CD4-positive, CD25-positive, alpha-beta regulatory T cell (primary cell): ENCODE measurements around the gene VSTM2L. TPM values are rescaled to one million over a fixed set of nuclear protein-coding genes. Genes with fewer than 3 reads are reported as not detected.

Experiments used
- ATAC-seq, 2 donors: fragments of 150-1000 bp; cut with Tn5 transposase; one replicate each; pipeline ENCODE4 v1.10.0; 2021; ENCODE audit warnings: low read depth in 2 of 2, moderate number of reproducible peaks in 2 of 2, moderate library complexity in 1 of 2
- DNase-seq, 3 donors: peaks; one replicate each; pipeline versions ENCODE4 v3.0.0 to v3.0.0-alpha.2; 2012 to 2022; ENCODE audit warnings: mixed read lengths in 1 of 3
- H3K27ac ChIP-seq: one replicate; pipeline ENCODE4 v1.7.0; 2013; ENCODE audit warnings: mild to moderate bottlenecking, low read length; ENCODE audit not compliant: insufficient read depth, poor library complexity, severe bottlenecking
- H3K27me3 ChIP-seq: one replicate; pipeline ENCODE4 v1.7.0; 2013; ENCODE audit warnings: low read length; ENCODE audit not compliant: control insufficient read depth, insufficient read depth
- H3K36me3 ChIP-seq: one replicate; pipeline ENCODE4 v1.7.0; 2013; ENCODE audit warnings: mild to moderate bottlenecking, low read length, moderate library complexity; ENCODE audit not compliant: control insufficient read depth, insufficient read depth
- H3K4me1 ChIP-seq: 2 replicates; pipeline ENCODE4 v1.7.0; 2013; ENCODE audit warnings: mild to moderate bottlenecking, low read length; ENCODE audit not compliant: insufficient read depth, control insufficient read depth, poor library complexity, severe bottlenecking
- H3K4me3 ChIP-seq: one replicate; pipeline ENCODE4 v1.7.0; 2013; ENCODE audit warnings: low read depth, mild to moderate bottlenecking, low read length, moderate library complexity
- H3K9me3 ChIP-seq, 2 experiments: 1 replicate in 1 of 2; 2 replicates in 1 of 2; pipeline ENCODE4 v1.7.0; 2013; ENCODE audit warnings: low read length in 2 of 2, mild to moderate bottlenecking in 1 of 2, moderate library complexity in 1 of 2; ENCODE audit not compliant: control insufficient read depth in 2 of 2
- H3K27ac Mint-ChIP-seq, 3 donors: one replicate each; pipeline ENCODE4 v1.8.0; 2020 to 2022; ENCODE audit warnings: mild to moderate bottlenecking in 3 of 3, mixed read lengths in 3 of 3, moderate library complexity in 2 of 3
- H3K27me3 Mint-ChIP-seq: one replicate; pipeline ENCODE4 v1.8.0; 2022; ENCODE audit warnings: mild to moderate bottlenecking, mixed read lengths
- H3K36me3 Mint-ChIP-seq: one replicate; pipeline ENCODE4 v1.8.0; 2020; ENCODE audit warnings: mixed read lengths
- H3K4me1 Mint-ChIP-seq, 4 donors: one replicate each; pipeline ENCODE4 v1.8.0; 2020 to 2022; ENCODE audit warnings: mixed read lengths in 4 of 4, mild to moderate bottlenecking in 1 of 4
- H3K4me3 Mint-ChIP-seq, 4 donors: one replicate each; pipeline ENCODE4 v1.8.0; 2020 to 2022; ENCODE audit warnings: mild to moderate bottlenecking in 4 of 4, mixed read lengths in 4 of 4, moderate library complexity in 3 of 4
- H3K9me3 Mint-ChIP-seq, 7 donors: one replicate each; pipeline ENCODE4 v1.8.0; 2020 to 2022; ENCODE audit warnings: mixed read lengths in 7 of 7, mild to moderate bottlenecking in 3 of 7, moderate library complexity in 2 of 7
- polyA plus RNA-seq, 4 donors: library from polyadenylated mRNA; unstranded; fragments of 300-500 nt; fragmentation: Illumina TruSeq; gene quantifications; one replicate each; pipeline ENCODE4 v1.2.3, GENCODE V29; 2021
- total RNA-seq: library from RNA; stranded (reverse); gene quantifications from one replicate; pipeline ENCODE4 v1.2.3, GENCODE V29; 2022

Gene VSTM2L
- total and polyA plus RNA-seq, 5 donors from 2014 or later, result not detected

DNA sequence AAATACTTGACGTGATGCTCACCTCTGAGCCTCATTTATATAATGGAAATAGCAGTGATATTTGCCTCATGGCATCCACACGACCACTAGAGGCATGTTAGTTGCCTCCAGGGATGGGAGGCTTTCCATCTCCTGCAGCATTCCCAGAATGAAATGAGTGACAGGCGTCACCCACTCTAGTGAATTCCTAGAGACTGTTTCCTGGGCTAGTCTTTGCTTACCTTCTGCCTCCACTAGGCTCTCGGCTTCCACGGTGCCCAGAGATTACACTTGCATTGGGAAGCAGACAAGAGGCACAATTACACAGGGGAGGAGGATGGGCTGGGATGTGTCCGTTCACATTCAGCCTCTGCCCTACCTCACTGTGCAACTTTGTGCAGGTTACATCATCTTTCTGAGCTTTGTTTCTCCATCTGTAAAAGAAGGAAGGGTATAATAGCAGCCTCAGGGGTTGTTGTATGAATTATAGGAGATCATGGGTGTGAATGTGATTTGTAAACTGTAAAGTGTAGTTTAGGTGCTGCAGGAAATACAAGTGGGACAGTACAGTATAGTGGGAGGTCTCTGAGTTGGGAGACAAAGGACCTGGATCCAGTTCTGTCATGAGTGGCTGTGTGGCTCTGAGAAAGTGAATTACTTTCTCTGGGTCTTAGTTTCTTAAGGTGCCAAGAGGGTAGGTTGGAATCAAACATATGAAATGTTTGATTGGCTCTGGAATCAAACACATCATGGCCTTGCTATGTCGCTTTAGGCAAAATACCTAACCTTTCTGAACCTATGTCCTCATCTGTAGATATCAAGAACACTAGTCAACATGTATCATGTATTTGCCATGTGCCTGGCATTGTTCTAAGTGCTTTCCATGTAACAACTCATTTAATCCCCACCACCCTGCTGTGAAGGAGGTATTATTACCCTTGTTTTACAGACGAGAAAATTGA, 3.6 kb upstream of the VSTM2L start:
- peaks cover 5% of the 10 kb centered on the region for H3K27me3 ChIP-seq
- H3K27ac ChIP-seq, result no peak overlapping the region
- H3K27me3 Mint-ChIP-seq, result peaks cover 56% of the 10 kb centered on the region
- no peak overlapping the region for H3K4me3 ChIP-seq
- no peaks in the 10 kb centered on the region for H3K4me1 ChIP-seq
- H3K4me3 Mint-ChIP-seq, result peak overlapping the region in 1 of 4 donors; percentile 80
- no peak for DNase-seq
- H3K36me3 Mint-ChIP-seq, result no peaks in the 10 kb centered on the region
- H3K9me3 Mint-ChIP-seq, result peaks cover 0 to 7% (median 0%) of the 10 kb centered on the region in 7 donors
- ATAC-seq, result no peak
- H3K36me3 ChIP-seq, result no peaks in the 10 kb centered on the region
- no peaks in the 10 kb centered on the region for H3K9me3 ChIP-seq
- peaks cover 0 to 20% (median 2%) of the 10 kb centered on the region in 4 donors for H3K4me1 Mint-ChIP-seq
- no peak overlapping the region for H3K27ac Mint-ChIP-seq

DNA sequence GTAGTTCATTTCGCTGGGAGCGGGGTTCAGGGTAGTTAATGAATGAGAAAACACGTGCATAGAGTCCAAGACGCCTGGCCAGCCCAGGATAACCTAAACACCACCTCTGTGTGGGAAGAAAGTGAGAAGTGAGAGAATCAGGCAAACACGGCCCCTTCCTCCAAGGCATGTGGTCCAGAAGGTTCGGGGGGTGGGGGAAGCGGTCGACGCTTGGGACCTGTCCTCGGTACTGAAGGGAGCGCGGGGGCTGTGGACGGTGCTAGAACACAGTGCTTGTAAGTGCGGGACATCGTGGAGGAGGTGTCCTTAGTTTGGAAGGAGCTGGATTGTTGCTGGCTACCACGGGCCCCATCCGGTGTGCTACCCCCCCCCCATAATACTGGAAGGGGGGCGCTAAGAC, 1.7 kb upstream of the VSTM2L start:
- no peaks in the 10 kb centered on the region for H3K36me3 ChIP-seq
- H3K27me3 ChIP-seq, result peaks cover 7% of the 10 kb centered on the region
- H3K27ac ChIP-seq, result no peak overlapping the region
- Mint-ChIP-seq H3K9me3 (peaks cover 0 to 7% (median 0%) of the 10 kb centered on the region in 7 donors), H3K4me3 (no peak overlapping the region), H3K27me3 (peaks cover 63% of the 10 kb centered on the region), H3K27ac (no peak overlapping the region), H3K36me3 (no peaks in the 10 kb centered on the region), H3K4me1 (peaks cover 0 to 20% (median 2%) of the 10 kb centered on the region in 4 donors)
- H3K4me3 ChIP-seq, result no peak overlapping the region
- H3K9me3 ChIP-seq, result no peaks in the 10 kb centered on the region
- H3K4me1 ChIP-seq, result no peaks in the 10 kb centered on the region
- no peak for DNase-seq
- no peak for ATAC-seq

DNA sequence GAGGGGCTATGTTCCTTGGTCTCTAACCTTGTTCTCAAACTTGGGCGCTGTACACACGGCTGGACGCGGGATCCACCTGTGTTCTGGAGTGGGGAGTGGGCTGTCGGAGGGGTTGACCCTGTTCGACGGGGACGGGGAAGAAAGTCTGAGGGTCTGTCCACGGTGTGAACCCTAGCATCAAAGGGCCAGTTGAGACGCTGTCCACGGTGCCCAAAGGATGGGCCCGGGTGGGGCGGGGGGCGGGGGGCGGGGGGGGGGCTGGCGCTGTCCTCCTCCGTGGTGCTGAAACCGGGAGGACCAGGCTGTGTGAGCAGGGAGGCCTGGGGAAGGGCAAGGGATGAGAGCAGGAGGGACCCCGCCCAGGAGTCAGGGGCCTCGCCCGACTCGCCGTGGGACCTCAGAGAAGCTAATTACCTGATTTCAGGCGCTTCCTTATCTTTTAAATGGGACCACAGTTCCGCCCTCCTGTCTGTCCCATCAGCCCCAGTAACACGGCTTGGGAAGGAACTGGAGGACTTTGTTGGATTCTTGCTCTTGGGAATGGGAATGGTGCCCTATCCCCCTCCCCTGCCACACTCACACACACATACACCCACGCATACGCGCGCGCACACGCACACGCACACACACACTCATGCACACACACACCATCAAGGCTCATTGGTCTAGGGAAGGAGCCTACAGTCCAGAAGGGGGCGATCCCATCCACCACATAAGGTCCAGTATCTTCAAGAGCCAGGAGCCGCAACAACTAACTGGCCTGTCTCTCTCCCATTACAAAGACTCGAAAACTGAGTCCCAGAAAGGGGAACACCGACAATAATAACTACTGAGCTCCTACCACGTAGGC, 1.0 kb upstream of the VSTM2L start:
- H3K36me3 Mint-ChIP-seq, result no peaks in the 10 kb centered on the region
- H3K27me3 Mint-ChIP-seq, result peaks cover 70% of the 10 kb centered on the region
- no peaks in the 10 kb centered on the region for H3K36me3 ChIP-seq
- H3K4me1 Mint-ChIP-seq, result peaks cover 0 to 20% (median 2%) of the 10 kb centered on the region in 4 donors
- H3K27me3 ChIP-seq, result peaks cover 9% of the 10 kb centered on the region
- H3K4me1 ChIP-seq, result no peaks in the 10 kb centered on the region
- no peak for ATAC-seq
- H3K4me3 ChIP-seq, result no peak overlapping the region
- no peak overlapping the region for H3K27ac Mint-ChIP-seq
- no peaks in the 10 kb centered on the region for H3K9me3 ChIP-seq
- no peak overlapping the region for H3K27ac ChIP-seq
- H3K4me3 Mint-ChIP-seq, result peak overlapping the region in 2 of 4 donors; percentile 46 to 68
- DNase-seq, result peak in 1 of 3 donors; percentile 55
- peaks cover 0 to 7% (median 0%) of the 10 kb centered on the region in 7 donors for H3K9me3 Mint-ChIP-seq

DNA sequence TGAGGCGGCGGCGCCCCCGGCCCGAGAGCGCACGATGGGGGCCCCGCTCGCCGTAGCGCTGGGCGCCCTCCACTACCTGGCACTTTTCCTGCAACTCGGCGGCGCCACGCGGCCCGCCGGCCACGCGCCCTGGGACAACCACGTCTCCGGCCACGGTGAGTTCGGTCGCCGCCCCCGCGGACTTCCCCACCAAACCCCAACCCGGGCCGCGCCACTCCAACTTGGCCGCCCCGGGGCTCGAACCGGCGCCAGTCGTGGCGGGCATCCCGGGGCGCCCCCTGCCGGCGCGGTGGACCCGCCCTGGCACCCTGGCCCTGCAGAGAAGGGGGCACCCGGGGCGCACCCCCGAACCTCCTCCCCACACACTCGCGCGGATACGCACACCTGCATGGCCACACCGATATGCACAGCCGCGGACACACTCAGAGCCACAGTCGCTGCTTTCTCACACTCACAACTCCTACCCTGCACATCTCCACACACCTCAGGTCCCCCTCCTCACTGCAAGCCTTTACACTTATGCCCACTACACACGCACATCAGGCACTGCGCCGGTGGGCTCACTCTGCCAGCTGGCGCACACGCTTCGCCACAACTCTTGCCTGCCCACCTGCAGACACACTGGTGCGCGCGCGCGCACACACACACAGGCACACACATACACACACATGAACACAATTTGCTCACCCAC, 535 bp downstream of the VSTM2L start:
- H3K4me1 ChIP-seq, result no peaks in the 10 kb centered on the region
- Mint-ChIP-seq H3K36me3 (no peaks in the 10 kb centered on the region), H3K27ac (peak overlapping the region in 1 of 3 donors; percentile 89), H3K4me1 (peaks cover 0 to 20% (median 2%) of the 10 kb centered on the region in 4 donors), H3K9me3 (peaks cover 0 to 7% (median 0%) of the 10 kb centered on the region in 7 donors), H3K4me3 (peak overlapping the region in 3 of 4 donors; percentile 44 to 83 (median 75)), H3K27me3 (peaks cover 73% of the 10 kb centered on the region)
- no peak for ATAC-seq
- no peak overlapping the region for H3K27ac ChIP-seq
- no peaks in the 10 kb centered on the region for H3K36me3 ChIP-seq
- H3K4me3 ChIP-seq, result no peak overlapping the region
- no peak for DNase-seq
- peaks cover 9% of the 10 kb centered on the region for H3K27me3 ChIP-seq
- no peaks in the 10 kb centered on the region for H3K9me3 ChIP-seq

DNA sequence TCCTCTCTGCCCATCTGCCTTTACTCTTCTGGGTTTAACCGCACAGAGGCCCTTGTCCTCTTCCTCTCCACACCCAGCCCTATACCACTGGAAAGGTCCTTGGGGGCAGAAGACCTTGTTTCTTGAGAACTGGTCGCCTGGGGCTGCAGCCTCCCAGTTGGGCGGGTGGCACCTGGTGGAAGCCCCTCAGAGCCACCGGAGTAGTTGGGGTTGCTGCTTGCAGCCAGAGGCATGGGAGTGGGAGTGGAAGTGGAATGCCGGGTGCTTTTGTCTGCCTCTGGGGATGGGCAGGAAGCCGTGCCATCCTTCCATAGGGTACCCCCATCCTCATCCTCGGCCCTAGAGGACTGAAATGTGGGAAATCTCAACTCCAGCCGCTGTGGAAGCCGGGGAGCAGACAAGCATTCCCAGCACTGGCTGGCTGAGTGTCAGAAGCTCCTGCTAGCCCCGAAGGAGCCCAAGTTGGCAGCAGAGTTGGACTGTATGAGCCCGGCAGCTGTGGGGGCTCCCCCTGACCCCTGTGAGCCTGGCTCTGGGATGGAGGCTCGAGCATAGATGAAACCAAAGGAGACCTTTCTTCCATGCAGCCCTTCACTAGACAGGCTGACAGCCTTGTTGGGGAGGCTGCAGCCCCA, 1.2 kb downstream of the VSTM2L start:
- peaks cover 9% of the 10 kb centered on the region for H3K27me3 ChIP-seq
- ATAC-seq (no peak), DNase-seq (no peak)
- no peak overlapping the region for H3K27ac ChIP-seq
- no peaks in the 10 kb centered on the region for H3K9me3 ChIP-seq
- H3K4me1 Mint-ChIP-seq, result peaks cover 0 to 20% (median 2%) of the 10 kb centered on the region in 4 donors
- no peak overlapping the region for H3K27ac Mint-ChIP-seq
- H3K4me3 ChIP-seq, result no peak overlapping the region
- H3K36me3 ChIP-seq, result no peaks in the 10 kb centered on the region
- H3K36me3 Mint-ChIP-seq, result no peaks in the 10 kb centered on the region
- H3K4me3 Mint-ChIP-seq, result peak overlapping the region in 3 of 4 donors; percentile 44 to 83 (median 75)
- peaks cover 0 to 7% (median 0%) of the 10 kb centered on the region in 7 donors for H3K9me3 Mint-ChIP-seq
- H3K4me1 ChIP-seq, result no peaks in the 10 kb centered on the region
- peaks cover 67% of the 10 kb centered on the region for H3K27me3 Mint-ChIP-seq

DNA sequence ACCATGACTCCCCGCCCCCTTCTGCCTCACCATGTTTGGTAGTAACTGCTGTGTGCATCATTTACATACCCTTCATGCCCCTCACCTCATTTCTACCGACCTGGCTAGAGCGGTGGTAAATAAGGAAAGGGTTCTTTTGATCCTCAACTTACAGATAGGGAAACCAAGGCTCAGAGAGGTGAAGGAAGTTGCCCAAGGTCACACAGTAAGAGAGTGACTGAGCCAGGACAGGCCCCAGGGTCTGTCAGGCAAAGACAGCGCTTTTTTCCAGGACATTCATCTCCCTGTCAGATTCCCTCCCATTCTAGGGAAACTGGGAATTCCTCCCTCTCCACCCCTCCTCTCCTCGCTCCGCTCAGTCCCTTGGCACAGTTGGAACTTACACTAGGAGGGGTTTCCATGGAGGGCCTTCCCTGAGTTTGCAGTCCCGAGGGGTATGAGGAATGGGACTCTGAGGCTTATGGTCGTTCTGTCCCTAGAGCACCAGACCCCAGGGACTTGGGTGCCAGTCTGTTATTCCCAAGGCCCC, 2.0 kb downstream of the VSTM2L start:
- no peaks in the 10 kb centered on the region for H3K4me1 ChIP-seq
- Mint-ChIP-seq H3K4me3 (no peak overlapping the region), H3K36me3 (no peaks in the 10 kb centered on the region), H3K27me3 (peaks cover 59% of the 10 kb centered on the region), H3K9me3 (peaks cover 0 to 7% (median 0%) of the 10 kb centered on the region in 7 donors), H3K4me1 (peaks cover 0 to 20% (median 2%) of the 10 kb centered on the region in 4 donors), H3K27ac (no peak overlapping the region)
- H3K4me3 ChIP-seq, result no peak overlapping the region
- ATAC-seq, result no peak
- H3K27ac ChIP-seq, result no peak overlapping the region
- no peaks in the 10 kb centered on the region for H3K36me3 ChIP-seq
- H3K27me3 ChIP-seq, result peaks cover 9% of the 10 kb centered on the region
- no peak for DNase-seq
- H3K9me3 ChIP-seq, result no peaks in the 10 kb centered on the region
